Smooth muscle cell (in vitro differentiated cells): ENCODE measurements around the gene CHST11. TPM values are rescaled to one million over a fixed set of nuclear protein-coding genes. Genes with fewer than 3 reads are reported as not detected.

Source experiments
- DNase-seq: peaks from one replicate; lab custom pipeline; 2025; ENCODE audit not compliant: unreplicated experiment; lab: John Stamatoyannopoulos, UW
- H2AFZ ChIP-seq: fragments of 200-600 bp; sonication (generic); 2 replicates; pipeline ENCODE4 v1.6.0; 2016; ENCODE audit warnings: antibody characterized with exemption, low read depth, mild to moderate bottlenecking
- H3F3A ChIP-seq: fragments of 200-600 bp; sonication (generic); 2 replicates; pipeline ENCODE4 v1.6.0; 2017; ENCODE audit warnings: antibody characterized with exemption, low read depth
- H3K27ac ChIP-seq: fragments of 200-600 bp; sonication (generic); 2 replicates; pipeline ENCODE4 v1.5.1; 2016; ENCODE audit warnings: low read depth, mild to moderate bottlenecking
- H3K27me3 ChIP-seq: fragments of 200-600 bp; sonication (generic); 2 replicates; pipeline ENCODE4 v1.6.1; 2016; ENCODE audit warnings: low read depth, mild to moderate bottlenecking
- H3K36me3 ChIP-seq: fragments of 200-600 bp; sonication (generic); 2 replicates; pipeline ENCODE4 v1.5.1; 2016; ENCODE audit warnings: low read depth
- H3K4me1 ChIP-seq: fragments of 200-600 bp; sonication (generic); 2 replicates; pipeline ENCODE4 v1.5.1; 2016; ENCODE audit warnings: low read depth
- H3K4me2 ChIP-seq: fragments of 200-600 bp; sonication (generic); 2 replicates; pipeline ENCODE4 v1.6.0; 2016; ENCODE audit warnings: mild to moderate bottlenecking
- H3K4me3 ChIP-seq: fragments of 200-600 bp; sonication (generic); 2 replicates; pipeline ENCODE4 v1.5.1; 2016; ENCODE audit warnings: mild to moderate bottlenecking
- H3K79me2 ChIP-seq: fragments of 200-600 bp; sonication (generic); 2 replicates; pipeline ENCODE4 v1.6.0; 2016; ENCODE audit warnings: low read depth, mild to moderate bottlenecking
- H3K9ac ChIP-seq: fragments of 200-600 bp; sonication (generic); 2 replicates; pipeline ENCODE4 v1.6.0; 2016; ENCODE audit warnings: low read depth
- H3K9me3 ChIP-seq: fragments of 200-600 bp; sonication (generic); replicated peaks from 2 replicates; pipeline ENCODE4 v1.5.1; 2016; ENCODE audit warnings: low read depth
- H4K20me1 ChIP-seq: fragments of 200-600 bp; sonication (generic); 2 replicates; pipeline ENCODE4 v1.6.0; 2016; ENCODE audit warnings: low read depth
- CTCF ChIP-seq: fragments of 200-600 bp; sonication (generic); IDR thresholded peaks from 2 replicates; pipeline ENCODE4 v1.5.1; 2017; ENCODE audit warnings: borderline replicate concordance, mild to moderate bottlenecking, antibody characterized with exemption; ENCODE audit not compliant: insufficient read depth, poor library complexity, severe bottlenecking
- whole genome bisulfite sequencing: methylation state at CpG from one replicate; pipeline ENCODE4 v1.1.7; 2016; ENCODE audit warnings: low lambda C conversion rate; 5-methylcytosine and 5-hydroxymethylcytosine counted together
- polyA plus RNA-seq: library from polyadenylated mRNA; unstranded; fragments of >200 nt; fragmentation: Nextera tagmentation; extraction: Ambion mirVana; gene quantifications from 2 replicates; pipeline ENCODE4 v1.2.1, GENCODE V29; 2016
- total RNA-seq: library from RNA; depleted of rRNA; stranded (reverse); fragments of >200 nt; gene quantifications from 2 replicates; pipeline ENCODE4 v1.2.3, GENCODE V29; 2014

Gene CHST11
- total and polyA plus RNA-seq, 2 experiments from 2014 or later: 6.9 to 10.2 TPM

- Histone ChIP-seq H4K20me1 (peaks cover 24% of the 10 kb centered on the region), H3K9me3 (no peaks in the 10 kb centered on the region), H3K4me2 (no peak overlapping the region), H3K79me2 (no peaks in the 10 kb centered on the region), H3K27ac (no peak overlapping the region), H3K4me3 (no peak overlapping the region), H3K9ac (no peak overlapping the region), H3F3A (no peaks in the 10 kb centered on the region), H3K36me3 (no peaks in the 10 kb centered on the region), H3K4me1 (peaks cover 24% of the 10 kb centered on the region), H3K27me3 (no peaks in the 10 kb centered on the region), H2AFZ (no peak overlapping the region)
- 90% methylated on average over 2 of the region's 2 CpGs for WGBS
- TF ChIP-seq CTCF: no peak
- DNase-seq: no peak
Observed at GRCh38 chr12:104747330-104747729, 290.6 kb downstream of the CHST11 start.

DNA sequence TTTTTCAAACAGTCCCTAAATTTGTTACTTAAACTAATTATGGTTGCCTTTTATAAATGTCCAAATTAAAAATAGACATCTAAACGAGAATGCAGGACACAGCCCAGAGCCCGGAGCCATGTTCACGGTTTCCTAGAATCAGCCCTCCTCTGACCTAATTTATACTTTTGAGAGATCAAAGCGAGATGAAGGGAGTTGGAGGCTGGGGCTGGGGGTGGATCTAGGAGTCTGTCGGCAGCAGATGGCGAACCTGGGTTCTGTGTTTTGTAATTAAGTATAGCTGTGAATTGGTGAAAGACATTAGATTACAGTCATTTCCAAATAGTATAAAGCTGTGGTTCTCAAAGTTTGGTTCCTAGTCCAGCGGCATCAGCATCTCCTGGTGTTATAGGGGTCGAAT, 291.2 kb downstream of the CHST11 start:
- Histone ChIP-seq H3K9me3 (no peaks in the 10 kb centered on the region), H3K4me3 (no peak overlapping the region), H4K20me1 (peaks cover 27% of the 10 kb centered on the region), H3K4me1 (peaks cover 19% of the 10 kb centered on the region), H3K9ac (no peak overlapping the region), H3F3A (no peaks in the 10 kb centered on the region), H3K27me3 (no peaks in the 10 kb centered on the region), H3K4me2 (no peak overlapping the region), H2AFZ (no peak overlapping the region), H3K36me3 (no peaks in the 10 kb centered on the region), H3K27ac (no peak overlapping the region), H3K79me2 (no peaks in the 10 kb centered on the region)
- TF ChIP-seq CTCF: no peak
- DNase-seq: no peak
- WGBS: 82% methylated on average over 8 of the region's 8 CpGs

GRCh38 chr12:104748356-104748755, 291.6 kb downstream of the CHST11 start:
- H3K27me3 ChIP-seq: no peaks in the 10 kb centered on the region
- no peak overlapping the region for H3K4me3 ChIP-seq
- TF ChIP-seq CTCF: no peak
- H4K20me1 ChIP-seq: peaks cover 31% of the 10 kb centered on the region
- H3K9me3 ChIP-seq: no peaks in the 10 kb centered on the region
- H3K27ac ChIP-seq: no peak overlapping the region
- no peak for DNase-seq
- no peaks in the 10 kb centered on the region for H3F3A ChIP-seq
- H3K9ac ChIP-seq: no peak overlapping the region
- peaks cover 19% of the 10 kb centered on the region for H3K4me1 ChIP-seq
- no peak overlapping the region for H2AFZ ChIP-seq
- no peak overlapping the region for H3K4me2 ChIP-seq
- 79% methylated on average over 5 of the region's 7 CpGs for WGBS
- H3K36me3 ChIP-seq: no peaks in the 10 kb centered on the region
- no peaks in the 10 kb centered on the region for H3K79me2 ChIP-seq

- H3K36me3 ChIP-seq: no peaks in the 10 kb centered on the region
- H3K79me2 ChIP-seq: no peaks in the 10 kb centered on the region
- H4K20me1 ChIP-seq: peaks cover 31% of the 10 kb centered on the region
- H3K4me3 ChIP-seq: no peak overlapping the region
- no peaks in the 10 kb centered on the region for H3K9me3 ChIP-seq
- H3K9ac ChIP-seq: no peak overlapping the region
- H3K4me1 ChIP-seq: peaks cover 19% of the 10 kb centered on the region
- no peak overlapping the region for H3K27ac ChIP-seq
- no peaks in the 10 kb centered on the region for H3K27me3 ChIP-seq
- H3K4me2 ChIP-seq: no peak overlapping the region
- H3F3A ChIP-seq: no peaks in the 10 kb centered on the region
- WGBS: 69% methylated on average over 5 of the region's 5 CpGs
- TF ChIP-seq CTCF: no peak
- DNase-seq: no peak
- no peak overlapping the region for H2AFZ ChIP-seq
Observed at GRCh38 chr12:104748790-104749189, 292.0 kb downstream of the CHST11 start.
